Left lung (tissue), 10 donors: ENCODE results near the gene SPTY2D1. TPM values are rescaled to one million over a fixed set of nuclear protein-coding genes. Genes with fewer than 3 reads are reported as not detected.
"Not testable (repeated sequence)": the region's sequence is repeated elsewhere in the genome, so short reads cannot be mapped to it uniquely, and the experiment has no call there.

ENCODE experiments used
- ATAC-seq: fragments of 200-7000 bp; cut with Tn5 transposase; one replicate; pipeline ENCODE4 v1.9.1; 2020; ENCODE audit warnings: moderate library complexity
- DNase-seq, 4 donors: peaks; one replicate each; pipeline ENCODE4 v3.0.0-alpha.2; 2013 to 2020
- H3K27ac ChIP-seq, 2 donors: fragments of 200-600 bp; sonication (generic) in 1 of 2; one replicate each; pipeline versions ENCODE4 v1.5.0 to v1.8.0; 2020 to 2021
- H3K27me3 ChIP-seq, 2 donors: fragments of 200-600 bp; sonication (generic) in 1 of 2; one replicate each; pipeline versions ENCODE4 v1.5.0 to v1.8.0; 2020 to 2021
- H3K36me3 ChIP-seq, 2 donors: fragments of 200-600 bp; sonication (generic) in 1 of 2; one replicate each; pipeline versions ENCODE4 v1.5.0 to v1.8.0; 2020 to 2021
- H3K4me1 ChIP-seq, 2 donors: fragments of 200-600 bp; one replicate each; pipeline ENCODE4 v1.8.0; 2021
- H3K4me3 ChIP-seq, 2 donors: fragments of 200-600 bp; sonication (generic) in 1 of 2; one replicate each; pipeline versions ENCODE4 v1.5.0 to v1.8.0; 2020 to 2021; ENCODE audit warnings: mild to moderate bottlenecking in 1 of 2
- H3K9me3 ChIP-seq, 2 donors: fragments of 200-600 bp; sonication (generic) in 1 of 2; one replicate each; pipeline versions ENCODE4 v1.5.0 to v1.8.0; 2020 to 2021
- intact Hi-C, 2 donors: fragments of 100-400 bp; cut with DNase I; formaldehyde crosslinking; loops; one replicate each; pipeline versions ENCODE4 v1.11.2 to v1.14.2; 2022
- polyA plus RNA-seq, 6 donors: library from polyadenylated mRNA; unstranded; fragments of 120-200 nt; gene quantifications; one replicate each; pipeline ENCODE4 v1.2.1, GENCODE V29; 2013; ENCODE audit not compliant: insufficient read length in 6 of 6
- total RNA-seq, 2 donors: library from RNA; stranded (reverse); fragmentation: NEBNext Ultra II Directional; extraction: Animal tissue kit (Norgen Biotek cat#: 25700); gene quantifications; one replicate each; pipeline ENCODE4 v1.2.1, GENCODE V29; 2021
- TF ChIP-seq, protein P1 (sequence below), 2 donors: fragments of 200-600 bp; sonication (generic) in 1 of 2; IDR thresholded peaks; one replicate each; pipeline versions ENCODE4 v1.5.0 to v1.8.0; 2021; ENCODE audit warnings: antibody characterized with exemption in 2 of 2
- donor health status: DM: no; HTN: yes; CAD: no.
- donor health status: DM: no; HTN: no; CAD: no.

Gene SPTY2D1
- total and polyA plus RNA-seq, 8 donors = 18.0 to 26.6 (median 21.6) TPM

GRCh38 chr11:18600915-18601569 is 33.1 kb downstream of the SPTY2D1 start:
- TF ChIP-seq, protein P1, sequence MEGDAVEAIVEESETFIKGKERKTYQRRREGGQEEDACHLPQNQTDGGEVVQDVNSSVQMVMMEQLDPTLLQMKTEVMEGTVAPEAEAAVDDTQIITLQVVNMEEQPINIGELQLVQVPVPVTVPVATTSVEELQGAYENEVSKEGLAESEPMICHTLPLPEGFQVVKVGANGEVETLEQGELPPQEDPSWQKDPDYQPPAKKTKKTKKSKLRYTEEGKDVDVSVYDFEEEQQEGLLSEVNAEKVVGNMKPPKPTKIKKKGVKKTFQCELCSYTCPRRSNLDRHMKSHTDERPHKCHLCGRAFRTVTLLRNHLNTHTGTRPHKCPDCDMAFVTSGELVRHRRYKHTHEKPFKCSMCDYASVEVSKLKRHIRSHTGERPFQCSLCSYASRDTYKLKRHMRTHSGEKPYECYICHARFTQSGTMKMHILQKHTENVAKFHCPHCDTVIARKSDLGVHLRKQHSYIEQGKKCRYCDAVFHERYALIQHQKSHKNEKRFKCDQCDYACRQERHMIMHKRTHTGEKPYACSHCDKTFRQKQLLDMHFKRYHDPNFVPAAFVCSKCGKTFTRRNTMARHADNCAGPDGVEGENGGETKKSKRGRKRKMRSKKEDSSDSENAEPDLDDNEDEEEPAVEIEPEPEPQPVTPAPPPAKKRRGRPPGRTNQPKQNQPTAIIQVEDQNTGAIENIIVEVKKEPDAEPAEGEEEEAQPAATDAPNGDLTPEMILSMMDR (IDR thresholded peaks at IDR 0.05) = no peak
- Histone ChIP-seq H3K4me1 (no peaks in the 10 kb centered on the region), H3K9me3 (no peaks in the 10 kb centered on the region), H3K36me3 (peaks cover 0 to 15% of the 10 kb centered on the region in 2 donors), H3K27me3 (no peaks in the 10 kb centered on the region), H3K27ac (no peak overlapping the region), H3K4me3 (no peak overlapping the region)
- intact Hi-C loops = no loop called here
- DNase-seq (no peak), ATAC-seq (no peak)

DNA sequence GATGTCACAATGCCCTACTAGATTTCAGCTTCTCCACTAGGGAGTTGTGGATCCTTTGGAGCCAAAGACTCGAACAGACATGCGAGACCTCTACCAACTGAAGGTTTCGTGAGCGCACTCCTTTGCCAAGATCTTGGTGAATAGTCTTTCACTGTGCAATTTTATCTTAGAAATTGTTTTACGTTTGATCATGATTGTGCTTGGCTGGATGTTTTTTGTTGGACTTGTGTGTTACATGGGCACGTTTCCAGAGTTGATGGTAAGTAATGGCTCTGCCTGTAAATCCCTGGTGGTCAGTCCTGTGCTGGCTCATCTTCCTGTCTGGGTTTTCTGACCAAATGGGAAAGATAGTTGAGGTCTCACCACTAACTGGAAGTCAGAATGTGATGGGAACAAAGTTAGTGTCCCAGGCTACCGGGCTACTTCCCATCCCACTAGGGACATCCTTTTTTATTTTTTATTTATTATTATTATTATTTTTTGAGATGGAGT is 34.4 kb downstream of the SPTY2D1 start, which contains the start of gene MISFA:
Gene MISFA, plus strand, starts transcription at position 51 of the 492 bp plus-strand sequence. Its CDS starts 140 bp downstream, at position 191.
- H3K27ac ChIP-seq = no peak within 1 kb of the TSS
- TF ChIP-seq, protein P1 (IDR thresholded peaks at IDR 0.05) = no peak
- no peak within 1 kb of the TSS for H3K4me3 ChIP-seq
- intact Hi-C loops = no loop called here
- H3K4me1 ChIP-seq = no peaks in the 10 kb centered on the region
- peaks cover 0 to 18% of the 10 kb centered on the region in 2 donors for H3K36me3 ChIP-seq
- DNase-seq (no peak), ATAC-seq (no peak)
- H3K27me3 ChIP-seq = no peaks in the 10 kb centered on the region
- H3K9me3 ChIP-seq = no peaks in the 10 kb centered on the region

- H3K4me3 ChIP-seq = no peak overlapping the region
- no peak for DNase-seq
- peaks cover 0 to 18% of the 10 kb centered on the region in 2 donors for H3K36me3 ChIP-seq
- H3K4me1 ChIP-seq = peaks cover 4 to 9% of the 10 kb centered on the region in 2 donors
- no peak for ATAC-seq
- intact Hi-C loops = no loop called here
- H3K27ac ChIP-seq = no peak overlapping the region
- TF ChIP-seq, protein P1 (IDR thresholded peaks at IDR 0.05) = no peak
- H3K9me3 ChIP-seq = no peaks in the 10 kb centered on the region
- no peaks in the 10 kb centered on the region for H3K27me3 ChIP-seq
Observed at GRCh38 chr11:18594999-18595749, 39.0 kb downstream of the SPTY2D1 start.

DNA sequence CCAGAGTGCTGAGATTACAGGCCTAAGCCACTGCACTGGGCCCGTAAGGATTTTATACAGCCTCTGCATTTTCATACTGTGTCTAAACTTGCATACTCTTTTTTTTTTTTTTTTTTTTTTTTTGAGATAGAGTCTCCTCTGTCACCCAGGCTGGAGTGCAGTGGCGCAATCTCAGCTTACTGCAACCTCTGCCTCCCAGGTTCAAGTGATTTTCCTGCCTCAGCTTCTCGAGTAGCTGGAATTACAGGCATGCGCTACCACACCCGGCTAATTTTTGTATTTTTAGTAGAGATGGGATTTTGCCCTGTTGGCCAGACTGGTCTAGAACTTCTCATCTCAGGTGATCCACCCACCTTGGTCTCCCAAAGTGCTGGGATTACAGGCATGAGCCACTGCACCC is 40.1 kb downstream of the SPTY2D1 start:
- intact Hi-C loops, H3K27ac ChIP-seq, DNase-seq, H3K4me3 ChIP-seq, H3K9me3 ChIP-seq, H3K27me3 ChIP-seq: not testable (repeated sequence)
- ATAC-seq = peak; percentile 60
- H3K36me3 ChIP-seq = peaks cover 0 to 18% of the 10 kb centered on the region in 2 donors
- peaks cover 12 to 20% of the 10 kb centered on the region in 2 donors for H3K4me1 ChIP-seq

GRCh38 chr11:18590571-18590970 is 43.6 kb downstream of the SPTY2D1 start:
- peaks cover 0 to 5% of the 10 kb centered on the region in 2 donors for H3K36me3 ChIP-seq
- peaks cover 21 to 36% of the 10 kb centered on the region in 2 donors for H3K4me1 ChIP-seq
- H3K27me3 ChIP-seq = no peaks in the 10 kb centered on the region
- H3K4me3 ChIP-seq = peak overlapping the region in 1 of 2 donors; percentile 93
- no peak for ATAC-seq
- no peak for DNase-seq
- intact Hi-C loops = no loop called here
- no peaks in the 10 kb centered on the region for H3K9me3 ChIP-seq
- TF ChIP-seq, protein P1 (IDR thresholded peaks at IDR 0.05) = no peak
- no peak overlapping the region for H3K27ac ChIP-seq
